Neutrophil (primary cell): ENCODE data around the gene RASSF1.

Experiments used
- H3K27ac ChIP-seq: fragments of 200-600 bp; sonication (generic); 2 replicates; pipeline ENCODE4 v1.5.1; 2016; ENCODE audit warnings: mild to moderate bottlenecking, moderate library complexity
- H3K27me3 ChIP-seq: fragments of 200-600 bp; sonication (generic); 2 replicates; pipeline ENCODE4 v1.6.0; 2016; ENCODE audit warnings: mild to moderate bottlenecking
- H3K36me3 ChIP-seq: fragments of 200-600 bp; sonication (generic); 2 replicates; pipeline ENCODE4 v1.5.1; 2017
- H3K4me1 ChIP-seq, 2 experiments: fragments of 200-600 bp in 1 of 2; sonication (generic) in 1 of 2; 1 replicate in 1 of 2; 2 replicates in 1 of 2; pipeline versions ENCODE4 v1.5.1 to v1.6.1; 2013 to 2016; ENCODE audit warnings: low read depth in 1 of 2, low read length in 1 of 2, mild to moderate bottlenecking in 1 of 2, moderate library complexity in 1 of 2; ENCODE audit not compliant: control insufficient read depth in 1 of 2, insufficient read depth in 1 of 2
- H3K4me3 ChIP-seq, 2 experiments: fragments of 200-600 bp in 1 of 2; sonication (generic) in 1 of 2; 1 replicate in 1 of 2; 2 replicates in 1 of 2; pipeline ENCODE4 v1.5.1; 2013 to 2016; ENCODE audit warnings: low read depth in 1 of 2, low read length in 1 of 2, mild to moderate bottlenecking in 1 of 2, moderate library complexity in 1 of 2
- H3K9me3 ChIP-seq: fragments of 200-600 bp; sonication (generic); 2 replicates; pipeline ENCODE4 v1.5.1; 2016
- CTCF ChIP-seq: fragments of 200-600 bp; sonication (generic); IDR thresholded peaks from 2 replicates; pipeline ENCODE4 v1.5.1; 2016; ENCODE audit warnings: antibody characterized with exemption

The RASSF1 gene

DNA sequence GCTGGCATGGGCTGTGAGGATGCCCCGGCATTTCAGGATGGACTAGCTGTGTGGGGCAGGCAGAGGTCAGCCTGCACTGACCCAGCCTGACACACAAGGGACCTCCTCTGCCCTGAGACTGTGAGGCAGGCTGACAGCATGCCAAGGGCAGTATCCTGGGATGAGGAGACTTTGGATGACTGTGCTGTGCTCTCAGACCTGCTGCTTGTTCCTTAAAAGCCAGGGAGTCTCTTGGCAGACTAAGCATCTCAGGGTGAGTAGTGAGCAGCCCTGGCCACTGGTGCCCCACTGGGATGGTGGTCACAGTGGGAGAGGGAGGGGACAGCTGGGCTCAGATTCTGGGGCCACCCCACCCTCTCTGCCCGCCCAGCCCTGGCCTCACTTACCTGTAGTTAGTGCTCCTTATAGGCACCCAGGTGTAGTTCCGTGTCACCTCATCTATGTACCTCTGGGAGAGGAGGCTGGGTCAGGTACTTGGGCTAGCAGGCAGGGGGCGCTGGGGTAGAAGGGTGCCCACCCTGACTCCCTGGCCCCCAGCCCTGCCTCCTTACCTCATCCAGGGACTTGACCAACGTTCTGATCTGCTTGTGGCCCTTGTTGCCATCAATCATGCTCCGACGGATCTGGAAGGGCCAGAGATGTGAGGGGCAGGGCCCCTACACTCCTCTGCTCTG is 34.8 kb upstream of the RASSF1 start:
- H3K36me3 ChIP-seq, result no peaks in the 10 kb centered on the region
- no peaks in the 10 kb centered on the region for H3K4me1 ChIP-seq
- H3K27ac ChIP-seq, result no peak overlapping the region
- H3K4me3 ChIP-seq, result no peak overlapping the region
- TF ChIP-seq CTCF, result no peak
- no peaks in the 10 kb centered on the region for H3K9me3 ChIP-seq
- H3K27me3 ChIP-seq, result peaks cover 14% of the 10 kb centered on the region

- Histone ChIP-seq H3K4me1 (no peaks in the 10 kb centered on the region), H3K27me3 (peaks cover 14% of the 10 kb centered on the region), H3K36me3 (no peaks in the 10 kb centered on the region), H3K4me3 (no peak overlapping the region), H3K9me3 (no peaks in the 10 kb centered on the region), H3K27ac (no peak overlapping the region)
- no peak for TF ChIP-seq CTCF
Measured at GRCh38 chr3:50374363-50375257, 34.0 kb upstream of the RASSF1 start.

DNA sequence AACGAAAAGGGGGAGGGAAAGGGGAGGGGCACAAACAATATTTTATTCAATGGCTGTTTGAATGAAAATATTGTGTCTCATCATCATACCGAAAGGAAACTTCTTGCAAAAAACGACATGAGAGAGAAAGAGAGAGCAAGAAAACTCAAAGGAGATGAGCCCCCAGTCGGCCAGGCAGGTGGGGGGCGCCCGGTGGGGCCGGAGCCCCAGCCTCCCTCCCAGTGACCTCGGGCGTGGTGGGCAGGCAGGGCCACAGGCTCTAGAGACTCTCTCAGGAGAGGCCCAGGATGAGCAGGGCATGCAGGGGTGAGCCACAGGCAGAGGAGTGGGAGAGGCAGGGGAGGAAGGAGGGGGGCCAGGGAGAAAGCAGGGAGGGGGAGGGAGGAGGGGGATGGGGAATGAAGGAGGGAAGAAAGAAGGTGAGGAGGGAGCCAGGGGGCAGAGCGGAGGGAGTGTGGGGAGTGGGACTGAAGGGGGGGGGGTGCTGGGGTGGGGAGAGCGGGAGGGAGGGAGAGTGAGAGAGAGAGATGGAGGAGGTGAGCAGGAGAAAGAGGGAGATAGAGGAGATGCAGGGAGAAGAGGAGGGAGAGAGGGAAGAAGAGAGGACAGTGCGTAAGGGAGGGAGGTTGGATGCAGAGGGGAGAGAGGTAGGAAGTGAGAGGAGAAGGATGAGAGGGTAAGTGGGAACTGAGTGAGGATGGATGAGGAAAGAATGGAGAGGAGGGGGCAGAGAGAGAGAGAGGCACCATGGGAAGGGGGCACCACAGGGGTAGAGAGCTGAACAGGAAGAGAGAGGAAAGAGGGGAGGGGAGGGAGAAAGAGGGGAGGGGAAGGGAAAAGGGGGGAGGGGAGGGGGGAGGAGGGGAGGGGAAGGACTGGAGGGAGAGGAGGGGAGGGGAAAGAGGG is 32.8 kb upstream of the RASSF1 start:
- H3K27ac ChIP-seq, result no peak overlapping the region
- no peaks in the 10 kb centered on the region for H3K9me3 ChIP-seq
- H3K4me1 ChIP-seq, result no peaks in the 10 kb centered on the region
- TF ChIP-seq CTCF, result no peak
- no peaks in the 10 kb centered on the region for H3K36me3 ChIP-seq
- peaks cover 14% of the 10 kb centered on the region for H3K27me3 ChIP-seq
- H3K4me3 ChIP-seq, result no peak overlapping the region

- no peaks in the 10 kb centered on the region for H3K36me3 ChIP-seq
- no peak overlapping the region for H3K4me3 ChIP-seq
- no peak for TF ChIP-seq CTCF
- peaks cover 15% of the 10 kb centered on the region for H3K27me3 ChIP-seq
- no peaks in the 10 kb centered on the region for H3K9me3 ChIP-seq
- no peak overlapping the region for H3K27ac ChIP-seq
- H3K4me1 ChIP-seq, result no peaks in the 10 kb centered on the region
Measured at GRCh38 chr3:50372349-50372748, 31.7 kb upstream of the RASSF1 start.

DNA sequence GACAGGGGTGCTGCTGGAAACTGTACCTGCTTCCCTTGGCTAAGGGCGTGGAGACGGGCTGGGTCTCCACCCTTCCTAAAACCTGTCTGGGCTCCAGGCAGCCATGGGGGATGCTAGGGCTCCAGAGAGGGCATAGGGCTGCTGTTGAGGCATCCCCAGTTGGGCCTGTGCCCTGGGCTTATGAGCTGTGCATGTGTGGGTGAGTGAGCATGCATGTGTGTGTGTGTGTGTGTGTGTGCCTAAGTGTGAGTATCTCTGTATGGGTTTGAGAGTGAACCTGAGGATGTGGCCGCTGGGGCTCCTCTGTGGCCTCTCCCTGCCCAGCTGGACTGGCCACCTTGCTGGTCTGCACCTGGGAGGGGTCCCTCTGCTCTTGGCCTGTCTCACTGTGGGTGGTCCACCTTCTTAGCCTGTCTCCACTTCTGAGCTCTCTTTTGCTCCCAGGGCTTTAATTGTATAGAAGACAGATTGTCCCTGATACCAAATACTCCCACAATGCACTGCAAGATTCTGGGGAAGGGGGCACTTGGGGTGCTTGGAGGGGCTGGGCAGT is 30.6 kb upstream of the RASSF1 start:
- peaks cover 26% of the 10 kb centered on the region for H3K27me3 ChIP-seq
- H3K4me3 ChIP-seq, result no peak overlapping the region

More for the DNA sequence above, 30.6 kb upstream of the RASSF1 start:
- Histone ChIP-seq H3K4me1 (no peaks in the 10 kb centered on the region), H3K9me3 (no peaks in the 10 kb centered on the region), H3K36me3 (no peaks in the 10 kb centered on the region), H3K27ac (no peak overlapping the region)
- no peak for TF ChIP-seq CTCF
